HEK293 (cell line): Measurements from ENCODE around the gene CPO.

Experiments
- MEIS1 ChIP-seq: sonication (generic); formaldehyde crosslinking; IDR thresholded peaks from 2 replicates; pipeline ENCODE4 v1.8.1; 2022; ENCODE audit warnings: missing genetic modification reagents, mild to moderate bottlenecking, borderline replicate concordance
- ZNF664 ChIP-seq: fragments of 450-650 bp; formaldehyde crosslinking; IDR thresholded peaks from 2 replicates; pipeline ENCODE4 v1.5.1; 2016; ENCODE audit warnings: missing biosample characterization, missing genetic modification characterization
- ZNF747 ChIP-seq: fragments of 450-650 bp; formaldehyde crosslinking; IDR thresholded peaks from 2 replicates; pipeline ENCODE4 v1.5.1; 2016; ENCODE audit warnings: missing biosample characterization, missing genetic modification characterization
- TF ChIP-seq, protein P1 (sequence below): fragments of 450-650 bp; formaldehyde crosslinking; IDR thresholded peaks from 2 replicates; pipeline ENCODE4 v1.5.1; 2016; ENCODE audit warnings: missing biosample characterization, missing genetic modification characterization

DNA sequence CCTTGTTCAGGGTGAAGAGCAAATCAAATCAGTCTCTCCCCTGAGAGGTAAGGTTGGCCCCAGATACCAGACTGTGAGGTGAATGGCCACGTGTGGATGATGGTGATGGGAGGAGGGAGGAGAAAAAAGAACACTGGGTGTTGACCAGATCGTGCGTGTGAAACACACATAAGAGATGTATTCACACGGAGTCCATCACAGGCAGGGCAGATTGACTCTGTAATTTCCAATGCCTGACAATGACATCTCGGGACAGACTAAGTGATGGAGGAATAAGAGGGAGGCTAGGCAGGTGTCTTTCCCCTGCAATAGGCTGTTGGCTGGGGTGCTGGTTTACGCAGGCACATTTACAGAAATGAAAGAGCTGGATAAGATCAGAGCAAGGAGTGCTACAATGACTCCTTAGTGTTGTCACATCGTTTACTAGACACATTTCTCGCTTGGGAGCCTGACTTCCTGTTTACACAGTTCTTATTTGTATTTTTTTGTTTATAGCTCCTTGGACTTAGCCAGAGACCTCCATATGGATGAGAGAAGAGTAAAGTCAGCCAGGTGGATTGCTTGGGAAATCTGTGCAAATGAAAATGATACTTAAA lies 43.1 kb downstream of the CPO start:
- TF ChIP-seq, protein P1, sequence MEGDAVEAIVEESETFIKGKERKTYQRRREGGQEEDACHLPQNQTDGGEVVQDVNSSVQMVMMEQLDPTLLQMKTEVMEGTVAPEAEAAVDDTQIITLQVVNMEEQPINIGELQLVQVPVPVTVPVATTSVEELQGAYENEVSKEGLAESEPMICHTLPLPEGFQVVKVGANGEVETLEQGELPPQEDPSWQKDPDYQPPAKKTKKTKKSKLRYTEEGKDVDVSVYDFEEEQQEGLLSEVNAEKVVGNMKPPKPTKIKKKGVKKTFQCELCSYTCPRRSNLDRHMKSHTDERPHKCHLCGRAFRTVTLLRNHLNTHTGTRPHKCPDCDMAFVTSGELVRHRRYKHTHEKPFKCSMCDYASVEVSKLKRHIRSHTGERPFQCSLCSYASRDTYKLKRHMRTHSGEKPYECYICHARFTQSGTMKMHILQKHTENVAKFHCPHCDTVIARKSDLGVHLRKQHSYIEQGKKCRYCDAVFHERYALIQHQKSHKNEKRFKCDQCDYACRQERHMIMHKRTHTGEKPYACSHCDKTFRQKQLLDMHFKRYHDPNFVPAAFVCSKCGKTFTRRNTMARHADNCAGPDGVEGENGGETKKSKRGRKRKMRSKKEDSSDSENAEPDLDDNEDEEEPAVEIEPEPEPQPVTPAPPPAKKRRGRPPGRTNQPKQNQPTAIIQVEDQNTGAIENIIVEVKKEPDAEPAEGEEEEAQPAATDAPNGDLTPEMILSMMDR (tag by site-specific recombination), result no peak
- no peak for TF ChIP-seq ZNF747 (tag by site-specific recombination)
- no peak for TF ChIP-seq MEIS1 (CRISPR knock-in tag)
- no peak for TF ChIP-seq ZNF664 (tag by site-specific recombination)
